ENCODE data around the gene VEGFA.

Gene VEGFA

GRCh38 chr6:43788301-43788700, 18.3 kb downstream of the VEGFA start:
- H3K4me3 ChIP-seq (ENCODE audit: low read length): no peak overlapping the region
- no peak for TF ChIP-seq ZNF274 (IDR thresholded peaks at IDR 0.05; ENCODE audit: low read depth, low read length)

- TF ChIP-seq ZNF274 (IDR thresholded peaks at IDR 0.05; ENCODE audit: low read depth, low read length): no peak
- no peak overlapping the region for H3K4me3 ChIP-seq (ENCODE audit: low read length)
Measured at GRCh38 chr6:43789447-43789846, 19.4 kb downstream of the VEGFA start.

GRCh38 chr6:43790031-43790430, 20.0 kb downstream of the VEGFA start:
- TF ChIP-seq ZNF274 (IDR thresholded peaks at IDR 0.05; ENCODE audit: low read depth, low read length): no peak
- H3K4me3 ChIP-seq (ENCODE audit: low read length): no peak overlapping the region

- no peak for TF ChIP-seq ZNF274 (IDR thresholded peaks at IDR 0.05; ENCODE audit: low read depth, low read length)
- H3K4me3 ChIP-seq (ENCODE audit: low read length): no peak overlapping the region
Measured at GRCh38 chr6:43791745-43792422, 21.9 kb downstream of the VEGFA start.

GRCh38 chr6:43793154-43793874, 23.3 kb downstream of the VEGFA start:
- no peak overlapping the region for H3K4me3 ChIP-seq (ENCODE audit: low read length)
- no peak for TF ChIP-seq ZNF274 (IDR thresholded peaks at IDR 0.05; ENCODE audit: low read depth, low read length)

- TF ChIP-seq ZNF274 (IDR thresholded peaks at IDR 0.05; ENCODE audit: low read depth, low read length): no peak
- no peak overlapping the region for H3K4me3 ChIP-seq (ENCODE audit: low read length)
Measured at GRCh38 chr6:43793875-43794242, 23.8 kb downstream of the VEGFA start.

GRCh38 chr6:43795421-43795820, 25.4 kb downstream of the VEGFA start:
- no peak overlapping the region for H3K4me3 ChIP-seq (ENCODE audit: low read length)
- TF ChIP-seq ZNF274 (IDR thresholded peaks at IDR 0.05; ENCODE audit: low read depth, low read length): no peak

- H3K4me3 ChIP-seq (ENCODE audit: low read length): no peak overlapping the region
- TF ChIP-seq ZNF274 (IDR thresholded peaks at IDR 0.05; ENCODE audit: low read depth, low read length): no peak
Measured at GRCh38 chr6:43796168-43796567, 26.2 kb downstream of the VEGFA start.

- no peak for TF ChIP-seq ZNF274 (IDR thresholded peaks at IDR 0.05; ENCODE audit: low read depth, low read length)
- no peak overlapping the region for H3K4me3 ChIP-seq (ENCODE audit: low read length)
Measured at GRCh38 chr6:43796903-43797890, 27.2 kb downstream of the VEGFA start.

GRCh38 chr6:43797919-43798318, 27.9 kb downstream of the VEGFA start:
- no peak overlapping the region for H3K4me3 ChIP-seq (ENCODE audit: low read length)
- TF ChIP-seq ZNF274 (IDR thresholded peaks at IDR 0.05; ENCODE audit: low read depth, low read length): no peak

GRCh38 chr6:43798688-43799444, 28.9 kb downstream of the VEGFA start:
- TF ChIP-seq ZNF274 (IDR thresholded peaks at IDR 0.05; ENCODE audit: low read depth, low read length): no peak
- no peak overlapping the region for H3K4me3 ChIP-seq (ENCODE audit: low read length)

- H3K4me3 ChIP-seq (ENCODE audit: low read length): no peak overlapping the region
- no peak for TF ChIP-seq ZNF274 (IDR thresholded peaks at IDR 0.05; ENCODE audit: low read depth, low read length)
Measured at GRCh38 chr6:43799551-43800297, 29.7 kb downstream of the VEGFA start.

GRCh38 chr6:43800298-43800623, 30.2 kb downstream of the VEGFA start:
- no peak for TF ChIP-seq ZNF274 (IDR thresholded peaks at IDR 0.05; ENCODE audit: low read depth, low read length)
- H3K4me3 ChIP-seq (ENCODE audit: low read length): no peak overlapping the region
